ENCODE data around the gene HPCA. TPM values are rescaled to one million over a fixed set of nuclear protein-coding genes. Genes with fewer than 3 reads are reported as not detected.
A peak's percentile ranks its signal among the peaks of the same experiment; 100 is the strongest.

HPCA gene
- total and polyA plus RNA-seq, 4 experiments from 2014 or later: 0.70 TPM; not detected in 3

GRCh38 chr1:32939655-32940371 is 53.5 kb downstream of the HPCA start:
- POLR2A ChIA-PET (ENCODE audit: partially characterized antibody): interaction anchor here (1.6 kb wide), 1 partner anchor 25 kb away, joined by 7 read pairs; the partner anchor contains the start of gene RNF19B
- peaks cover 57 to 90% of the 10 kb centered on the region in 2 donors for H3K36me3 Mint-ChIP-seq
- Histone ChIP-seq H3K4me3 (ENCODE audit: low read length in 2 of 2) (no peak overlapping the region), H3K27me3 (ENCODE audit: insufficient read depth, low read length) (no peaks in the 10 kb centered on the region), H3K9me3 (ENCODE audit: control insufficient read depth in 1 of 2, low read length in 2 of 2) (no peaks in the 10 kb centered on the region), H3K4me1 (ENCODE audit: insufficient read depth, low read length) (no peaks in the 10 kb centered on the region), H3K36me3 (ENCODE audit: insufficient read depth, low read length) (peaks cover 62% of the 10 kb centered on the region), H3K27ac (ENCODE audit: low read depth, low read length) (no peak overlapping the region)
- no peaks in the 10 kb centered on the region for H3K27me3 Mint-ChIP-seq
- DNase-seq: no peak
- H3K4me1 Mint-ChIP-seq: peaks cover 4 to 17% (median 6%) of the 10 kb centered on the region in 4 donors
- intact Hi-C loops (cut with micrococcal nuclease): loop anchor here (10.0 kb wide), 1 partner anchor 425 kb away; no protein-coding TSS in a partner anchor
- CTCF ChIA-PET (ENCODE audit: partially characterized antibody): interaction anchor here (1.0 to 1.2 kb wide), 2 partner anchors 156 to 188 kb away, joined by 4 read pairs; no protein-coding TSS in a partner anchor
- no peaks in the 10 kb centered on the region for H3K9me3 Mint-ChIP-seq
- H3K4me3 Mint-ChIP-seq: no peak overlapping the region
- H3K27ac Mint-ChIP-seq: peak overlapping the region in 6 of 7 donors; percentile 48 to 88 (median 71)

DNA sequence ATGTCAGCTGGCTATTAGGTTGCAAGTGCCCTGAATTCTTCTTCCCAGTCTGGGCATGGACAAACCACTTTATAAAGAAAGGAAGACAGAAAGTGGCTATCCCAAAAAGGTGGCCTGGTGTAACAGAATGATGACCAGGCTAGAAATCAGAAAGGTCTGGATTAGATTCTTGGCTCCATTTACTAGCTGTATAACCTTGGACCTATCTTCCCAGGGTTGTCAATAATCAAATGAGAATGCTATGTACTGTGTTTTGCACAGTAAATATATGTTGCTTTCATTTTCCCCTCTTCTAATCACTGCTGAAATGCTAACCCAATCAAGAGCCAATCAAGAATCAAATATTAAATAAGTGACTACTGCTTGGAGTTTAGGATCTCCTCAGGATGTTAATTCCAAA is 57.9 kb downstream of the HPCA start:
- Mint-ChIP-seq H3K27me3 (no peaks in the 10 kb centered on the region), H3K27ac (peak overlapping the region in 5 of 7 donors; percentile 20 to 79 (median 25)), H3K4me3 (no peak overlapping the region), H3K36me3 (peaks cover 53 to 88% of the 10 kb centered on the region in 2 donors), H3K4me1 (peaks cover 7 to 17% (median 9%) of the 10 kb centered on the region in 4 donors), H3K9me3 (no peaks in the 10 kb centered on the region)
- Histone ChIP-seq H3K9me3 (ENCODE audit: control insufficient read depth in 1 of 2, low read length in 2 of 2) (no peaks in the 10 kb centered on the region), H3K36me3 (ENCODE audit: insufficient read depth, low read length) (peaks cover 53% of the 10 kb centered on the region), H3K27ac (ENCODE audit: low read depth, low read length) (no peak overlapping the region), H3K27me3 (ENCODE audit: insufficient read depth, low read length) (no peaks in the 10 kb centered on the region), H3K4me3 (ENCODE audit: low read length in 2 of 2) (no peak overlapping the region), H3K4me1 (ENCODE audit: insufficient read depth, low read length) (no peaks in the 10 kb centered on the region)
- ChIA-PET POLR2A (ENCODE audit: partially characterized antibody) (interaction anchor here (1.2 to 3.7 kb wide), 2 partner anchors 11 to 20 kb away, joined by 5 to 13 read pairs; partner anchors contain the start of gene RNF19B), CTCF (ENCODE audit: partially characterized antibody) (interaction anchor here (0.9 to 2.1 kb wide), 3 partner anchors 10 to 231 kb away, joined by 3 to 13 read pairs (median 6); no protein-coding TSS in a partner anchor)
- intact Hi-C loops (cut with micrococcal nuclease): no loop called here
- DNase-seq: no peak

Other genes with a start within 250 kb of the HPCA start
- gene ZBTB8OS, start 235.9 kb upstream of the HPCA start, total RNA-seq: 10 to 100 TPM; 54.0 to 56.4 TPM
- gene ZBTB8OS, start 235.9 kb upstream of the HPCA start, polyA plus RNA-seq: 10 to 100 TPM; 69.9 to 94.4 TPM
- 100 to 1,000 TPM; 185 to 186 TPM for gene RBBP4, start 235.3 kb upstream of the HPCA start, total RNA-seq
- gene RBBP4, start 235.3 kb upstream of the HPCA start, polyA plus RNA-seq: 100 to 1,000 TPM; 246 to 374 TPM
- not detected for gene SYNC, start 183.7 kb upstream of the HPCA start, total RNA-seq
- gene SYNC, start 183.7 kb upstream of the HPCA start, polyA plus RNA-seq: not detected
- 100 to 1,000 TPM; 110 to 114 TPM for gene YARS1, start 69.1 kb upstream of the HPCA start, total RNA-seq
- 10 to 100 TPM; 46.6 to 70.0 TPM for gene YARS1, start 69.1 kb upstream of the HPCA start, polyA plus RNA-seq
- 10 to 100 TPM; 63.2 to 65.5 TPM for gene S100PBP, start 68.8 kb upstream of the HPCA start, total RNA-seq
- gene S100PBP, start 68.8 kb upstream of the HPCA start, polyA plus RNA-seq: 10 to 100 TPM in 1 of 2 donors, 1 to 10 TPM in 1; 6.5 to 14.0 TPM
- gene FNDC5, start 15.6 kb upstream of the HPCA start, total RNA-seq: not detected
- not detected for gene FNDC5, start 15.6 kb upstream of the HPCA start, polyA plus RNA-seq
- not detected for gene TMEM54, start 14.9 kb downstream of the HPCA start, total RNA-seq
- gene TMEM54, start 14.9 kb downstream of the HPCA start, polyA plus RNA-seq: not detected
- gene RNF19B, start 78.3 kb downstream of the HPCA start, total RNA-seq: 10 to 100 TPM; 28.5 to 30.6 TPM
- 1 to 10 TPM; 1.1 to 4.8 TPM for gene RNF19B, start 78.3 kb downstream of the HPCA start, polyA plus RNA-seq
- gene AK2, start 150.4 kb downstream of the HPCA start, total RNA-seq: 10 to 100 TPM; 88.5 to 94.5 TPM
- gene AK2, start 150.4 kb downstream of the HPCA start, polyA plus RNA-seq: 100 to 1,000 TPM; 109 to 148 TPM
- 1 to 10 TPM; 6.9 to 8.0 TPM for gene AZIN2, start 194.7 kb downstream of the HPCA start, total RNA-seq
- gene AZIN2, start 194.7 kb downstream of the HPCA start, polyA plus RNA-seq: 1 to 10 TPM; 5.4 to 6.7 TPM